GM21717 (cell line): ENCODE measurements around the gene OLA1.

Source experiments
- ATAC-seq: cut with Tn5 transposase; IDR thresholded peaks from one replicate; pipeline ENCODE4 v1.9.1; 2021; ENCODE audit warnings: mild to moderate bottlenecking, moderate library complexity; ENCODE audit not compliant: unreplicated experiment

OLA1 gene

DNA sequence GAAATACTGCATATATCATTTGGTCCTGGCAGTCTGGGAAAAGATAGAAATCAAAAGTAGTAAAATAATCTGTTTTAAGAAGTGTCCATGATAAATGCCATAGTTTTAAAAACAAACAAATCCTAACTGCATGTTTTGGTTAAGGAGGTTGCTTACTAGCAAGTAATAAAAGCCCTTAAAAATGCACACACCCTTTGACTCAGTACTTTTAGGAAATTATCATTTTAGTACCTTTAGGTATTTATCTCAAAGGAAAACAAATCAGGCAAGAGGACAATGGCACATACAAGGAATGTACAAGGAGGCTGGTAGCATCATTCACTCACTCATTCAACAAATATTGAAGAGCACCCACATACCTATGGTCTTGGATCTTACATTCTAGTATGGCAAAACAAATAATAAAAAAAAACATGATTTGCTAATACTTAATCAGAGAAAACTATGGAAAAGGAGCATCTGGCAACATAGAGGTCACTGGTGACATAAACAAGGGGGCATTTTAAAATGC is 67.6 kb downstream of the OLA1 start:
- ATAC-seq: no peak

DNA sequence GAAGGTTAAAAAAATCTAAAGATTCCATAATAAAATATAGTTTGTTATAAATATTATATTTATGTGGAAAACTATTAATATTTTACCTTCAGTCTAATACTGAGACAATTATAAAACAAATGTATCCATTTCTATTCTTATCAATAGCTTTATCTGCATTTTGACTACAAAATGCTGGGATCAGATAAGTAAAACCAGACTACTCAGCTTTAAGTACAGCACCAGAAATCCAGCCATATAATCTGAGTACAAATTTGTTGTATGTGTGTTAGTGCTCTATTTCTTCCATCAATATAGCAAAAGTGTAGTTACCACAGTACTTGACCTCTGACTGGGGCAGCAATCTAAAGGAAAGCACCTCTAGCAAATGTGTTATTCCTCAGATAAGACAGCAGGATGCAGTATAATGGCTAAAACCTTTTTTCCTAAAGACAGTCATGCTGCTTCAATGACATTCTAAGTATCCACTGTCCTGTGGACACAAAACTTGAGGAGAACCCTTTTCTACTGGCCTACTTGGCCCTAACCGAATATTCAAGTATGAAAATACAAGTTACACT is 68.1 kb downstream of the OLA1 start:
- no peak for ATAC-seq

DNA sequence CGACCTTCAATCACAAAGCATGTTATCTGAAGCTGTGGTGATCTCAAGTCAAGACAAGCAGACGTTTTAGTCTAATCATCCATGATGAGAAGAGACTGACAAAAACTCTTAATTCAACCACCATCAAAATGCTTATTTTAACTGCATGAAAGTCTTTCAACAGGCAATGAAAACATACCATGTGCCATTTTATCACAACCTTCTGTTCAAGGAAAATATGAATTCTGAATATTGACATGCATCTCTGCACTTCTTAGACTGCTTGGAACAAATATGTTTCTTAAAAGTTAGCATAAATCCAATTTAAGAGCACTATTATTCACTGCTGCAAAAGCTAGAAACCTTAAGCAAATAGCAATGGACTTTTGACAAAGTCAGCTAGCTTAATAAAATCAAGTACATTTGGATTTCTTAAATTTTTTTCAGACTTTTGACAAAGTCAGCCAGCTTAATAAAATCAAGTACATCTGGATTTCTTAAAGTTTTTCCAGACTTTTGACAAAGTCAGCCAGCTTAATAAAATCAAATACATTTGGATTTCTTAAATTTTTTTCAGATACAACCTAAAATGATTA is 70.9 kb downstream of the OLA1 start:
- no peak for ATAC-seq

DNA sequence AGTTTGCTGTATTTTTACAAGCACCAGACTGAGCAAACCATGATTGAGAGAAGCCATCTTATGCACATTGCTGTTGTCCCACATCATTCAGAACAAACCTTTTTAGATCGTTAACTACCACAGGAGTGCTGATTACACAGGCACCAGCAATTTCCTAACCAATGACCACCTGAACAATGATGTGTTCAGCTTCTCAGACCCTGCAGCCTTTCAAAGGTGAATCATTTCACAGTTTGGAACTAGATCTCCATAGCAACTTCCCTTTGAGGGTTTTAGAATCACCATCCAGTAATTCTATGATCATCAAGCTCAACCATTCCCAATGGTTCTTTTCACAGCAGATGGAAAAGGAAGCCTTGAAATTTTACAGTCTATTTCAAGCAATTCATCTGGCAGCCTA is 71.4 kb downstream of the OLA1 start:
- ATAC-seq: no peak

DNA sequence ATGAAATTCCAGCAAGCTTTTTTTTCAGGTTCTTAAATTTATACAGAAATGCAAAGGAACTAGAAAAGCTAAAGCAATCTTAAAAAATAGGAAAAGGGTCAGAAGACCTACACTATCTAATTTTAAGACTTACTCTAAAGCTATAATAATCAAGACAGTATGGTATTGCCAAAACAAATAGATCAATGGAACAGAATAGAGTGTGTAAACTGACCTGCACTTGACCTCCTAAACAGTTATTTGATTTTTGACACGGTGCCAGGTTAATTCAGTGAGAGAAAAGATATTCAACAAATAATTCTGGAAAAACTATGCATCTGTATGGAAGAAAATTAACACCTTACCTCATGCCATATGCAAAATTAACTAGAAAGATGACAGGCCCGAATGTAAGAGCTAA is 73.6 kb downstream of the OLA1 start:
- no peak for ATAC-seq

- ATAC-seq: no peak
Measured at GRCh38 chr2:174172802-174173355, 75.5 kb downstream of the OLA1 start.

DNA sequence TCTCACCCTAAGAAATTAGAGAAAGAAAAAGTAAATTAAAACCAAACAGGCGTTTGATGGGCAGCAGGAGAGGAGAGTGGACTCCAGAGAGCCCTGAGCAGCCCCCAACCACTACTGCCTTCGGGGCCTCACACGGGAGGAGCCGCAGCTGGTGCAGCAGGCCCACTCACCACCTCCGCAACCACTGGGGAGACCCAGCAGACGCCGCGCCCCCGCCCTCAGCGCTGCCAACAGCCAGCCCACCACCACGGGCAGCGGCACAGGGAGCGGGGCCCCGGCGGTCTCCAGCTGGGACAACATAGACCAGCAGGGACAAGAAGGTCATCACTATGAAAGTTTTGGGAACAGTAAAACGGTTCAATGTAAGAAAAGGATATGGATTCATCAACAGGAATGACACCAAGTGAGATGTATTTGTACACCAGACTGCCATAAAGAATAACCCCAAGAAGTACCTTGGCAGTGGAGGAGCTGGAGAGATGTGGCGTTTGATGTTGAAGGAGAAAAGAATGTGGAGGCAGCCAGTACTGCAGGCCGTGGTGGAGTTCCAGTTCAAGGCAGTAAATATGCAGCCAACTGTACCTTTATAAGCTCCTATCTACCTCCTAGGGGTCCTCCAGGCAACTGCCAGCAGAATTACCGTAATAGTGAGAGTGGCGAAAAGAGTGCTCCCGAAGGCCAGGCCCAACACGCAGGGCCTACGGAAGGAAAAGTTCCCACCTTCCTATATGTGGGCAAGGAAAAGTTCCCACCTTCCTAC is 76.5 kb downstream of the OLA1 start:
- no peak for ATAC-seq

- ATAC-seq: no peak
Measured at GRCh38 chr2:174169372-174169771, 79.0 kb downstream of the OLA1 start.

DNA sequence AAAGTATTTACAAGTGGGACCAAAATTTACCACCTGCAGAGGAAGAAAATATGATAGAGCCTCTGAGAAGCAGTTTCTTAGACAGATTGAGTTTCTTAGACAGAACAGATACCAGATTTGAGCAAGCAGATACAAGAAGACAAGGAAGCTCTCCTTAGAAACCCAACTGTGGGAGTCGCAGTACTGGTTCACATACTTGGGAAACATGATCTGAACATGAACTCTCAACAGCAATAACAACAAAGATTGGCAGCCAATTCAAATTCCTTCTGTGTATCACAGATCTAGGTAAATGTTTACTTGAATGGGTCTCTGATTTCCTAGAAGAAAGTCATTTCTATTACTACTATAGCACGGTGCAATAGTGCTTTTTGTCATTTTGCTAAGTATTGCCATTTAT is 82.1 kb downstream of the OLA1 start:
- no peak for ATAC-seq

- ATAC-seq: no peak
Measured at GRCh38 chr2:174161490-174161889, 86.8 kb downstream of the OLA1 start.

GRCh38 chr2:174158003-174158402 is 90.3 kb downstream of the OLA1 start:
- ATAC-seq: no peak

GRCh38 chr2:174157053-174157452 is 91.3 kb downstream of the OLA1 start:
- no peak for ATAC-seq

GRCh38 chr2:174153757-174154680 is 94.3 kb downstream of the OLA1 start:
- ATAC-seq: no peak

GRCh38 chr2:174149530-174149929 is 98.8 kb downstream of the OLA1 start:
- no peak for ATAC-seq

GRCh38 chr2:174148833-174149232 is 99.5 kb downstream of the OLA1 start:
- no peak for ATAC-seq

- no peak for ATAC-seq
Measured at GRCh38 chr2:174145827-174146226, 102.5 kb downstream of the OLA1 start.

DNA sequence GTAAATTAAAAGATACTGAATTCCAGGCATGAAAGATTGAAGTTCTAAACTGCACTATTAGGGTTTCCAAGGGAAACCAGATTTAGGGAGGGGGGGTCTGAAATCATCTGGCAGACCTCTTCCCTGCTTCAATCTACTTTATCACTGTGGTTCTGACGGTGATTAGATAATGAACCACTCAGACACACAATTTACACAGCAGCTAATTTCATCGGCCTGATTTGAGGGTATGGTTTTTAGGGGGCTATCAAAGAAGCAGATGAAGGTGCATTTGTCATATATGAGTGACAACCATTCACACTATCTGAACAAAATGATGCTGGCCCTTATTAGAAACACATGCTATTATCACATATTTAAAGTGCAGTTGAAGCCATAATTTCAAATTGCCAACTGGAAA is 106.0 kb downstream of the OLA1 start:
- ATAC-seq: no peak

GRCh38 chr2:174138161-174138560 is 110.2 kb downstream of the OLA1 start:
- no peak for ATAC-seq

- ATAC-seq: no peak
Measured at GRCh38 chr2:174135981-174136380, 112.4 kb downstream of the OLA1 start.

GRCh38 chr2:174125090-174125489 is 123.2 kb downstream of the OLA1 start:
- ATAC-seq: no peak

GRCh38 chr2:174124181-174124580 is 124.2 kb downstream of the OLA1 start:
- ATAC-seq: no peak
